Measurements from ENCODE around the gene THADA.

DNA sequence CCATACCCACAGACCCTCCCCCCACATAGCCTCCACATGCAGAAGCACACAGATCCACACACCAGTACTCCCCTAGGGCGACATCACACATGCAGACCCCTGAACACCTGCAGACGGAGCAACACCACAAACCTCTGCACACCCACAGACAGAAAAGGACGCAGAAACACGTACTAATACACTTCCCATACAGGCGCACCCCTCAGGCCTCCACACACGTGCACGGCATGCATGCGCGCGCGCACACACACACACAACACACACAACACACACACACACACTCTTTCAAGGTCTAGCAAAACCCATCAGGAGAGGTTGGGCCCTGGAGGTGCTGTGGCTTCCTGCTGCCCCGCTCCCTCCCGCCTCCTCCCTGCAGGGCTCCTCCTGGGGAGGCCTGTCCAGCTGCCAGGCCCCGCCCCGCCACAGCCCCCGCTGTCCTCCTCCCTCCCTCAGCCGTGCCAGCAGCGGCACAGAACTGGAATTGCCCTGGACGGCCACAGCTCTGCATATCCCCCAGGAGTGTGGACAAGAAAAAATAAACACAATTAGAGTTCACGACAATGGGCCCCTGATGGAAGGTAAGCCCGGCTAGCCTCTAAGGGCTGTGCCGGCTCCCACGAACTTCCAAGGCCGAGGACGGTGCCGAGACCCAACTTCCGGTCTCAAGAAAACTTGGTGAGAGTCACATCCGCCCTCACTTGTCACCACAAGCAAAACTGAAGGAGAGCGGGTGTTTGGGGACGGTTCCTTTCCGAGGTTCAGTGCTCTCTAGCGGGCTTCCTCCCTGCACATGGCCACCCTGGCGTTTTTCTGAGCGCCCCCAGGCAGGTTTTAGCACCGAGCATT, 376.2 kb downstream of the THADA start:
- TF ChIP-seq, protein P1, sequence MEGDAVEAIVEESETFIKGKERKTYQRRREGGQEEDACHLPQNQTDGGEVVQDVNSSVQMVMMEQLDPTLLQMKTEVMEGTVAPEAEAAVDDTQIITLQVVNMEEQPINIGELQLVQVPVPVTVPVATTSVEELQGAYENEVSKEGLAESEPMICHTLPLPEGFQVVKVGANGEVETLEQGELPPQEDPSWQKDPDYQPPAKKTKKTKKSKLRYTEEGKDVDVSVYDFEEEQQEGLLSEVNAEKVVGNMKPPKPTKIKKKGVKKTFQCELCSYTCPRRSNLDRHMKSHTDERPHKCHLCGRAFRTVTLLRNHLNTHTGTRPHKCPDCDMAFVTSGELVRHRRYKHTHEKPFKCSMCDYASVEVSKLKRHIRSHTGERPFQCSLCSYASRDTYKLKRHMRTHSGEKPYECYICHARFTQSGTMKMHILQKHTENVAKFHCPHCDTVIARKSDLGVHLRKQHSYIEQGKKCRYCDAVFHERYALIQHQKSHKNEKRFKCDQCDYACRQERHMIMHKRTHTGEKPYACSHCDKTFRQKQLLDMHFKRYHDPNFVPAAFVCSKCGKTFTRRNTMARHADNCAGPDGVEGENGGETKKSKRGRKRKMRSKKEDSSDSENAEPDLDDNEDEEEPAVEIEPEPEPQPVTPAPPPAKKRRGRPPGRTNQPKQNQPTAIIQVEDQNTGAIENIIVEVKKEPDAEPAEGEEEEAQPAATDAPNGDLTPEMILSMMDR (IDR thresholded peaks at IDR 0.05), result no peak
- peak in 2 of 4 donors; percentile 74 to 80 for TF ChIP-seq POLR2AphosphoS5 (IDR thresholded peaks at IDR 0.05)
- TF ChIP-seq POLR2A (IDR thresholded peaks at IDR 0.05), result peak; percentile 60 to 68
